Stomach (tissue), 4 donors: ENCODE measurements around the gene URB1.

Experiments used
- CTCF ChIP-seq, 7 experiments: fragments of 450-650 bp in 4 of 7; fragments of 200-600 bp in 3 of 7; sonication (generic) in 3 of 7; IDR thresholded peaks; one replicate each; pipeline ENCODE4 v1.5.1; 2016 to 2019; ENCODE audit warnings: antibody characterized with exemption in 7 of 7, control low read depth in 2 of 7, mild to moderate bottlenecking in 1 of 7
- EP300 ChIP-seq: sonication (generic); formaldehyde crosslinking; IDR thresholded peaks from one replicate; pipeline ENCODE4 v1.6.1; 2017; ENCODE audit warnings: antibody characterized with exemption
- POLR2AphosphoS5 ChIP-seq, 3 donors: sonication (generic); formaldehyde crosslinking; IDR thresholded peaks; one replicate each; pipeline ENCODE4 v1.6.1; 2016; ENCODE audit warnings: antibody characterized with exemption in 3 of 3

- TF ChIP-seq CTCF (IDR thresholded peaks at IDR 0.05) (no peak), EP300 (no peak), POLR2AphosphoS5 (IDR thresholded peaks at IDR 0.05) (no peak)
Observed at GRCh38 chr21:32320726-32321125, 72.1 kb downstream of the URB1 start.
